Esophagus muscularis mucosa (tissue), 4 donors: ENCODE data around the gene IDH2. TPM values are rescaled to one million over a fixed set of nuclear protein-coding genes. Genes with fewer than 3 reads are reported as not detected.

Experiments
- DNase-seq: peaks from one replicate; pipeline ENCODE4 v3.0.0-alpha.2; 2017; ENCODE audit errors: extremely low spot score
- H3K27ac ChIP-seq, 4 donors: fragments of 200-600 bp; sonication (generic); replicated peaks in 1 of 4; 1 replicate in 3 of 4; 2 replicates in 1 of 4; pipeline ENCODE4 v1.5.1; 2016 to 2019; ENCODE audit warnings: mild to moderate bottlenecking in 1 of 4
- H3K27me3 ChIP-seq, 4 donors: fragments of 200-600 bp; sonication (generic); one replicate each; pipeline versions ENCODE4 v1.5.1 to v1.6.0; 2016 to 2019
- H3K36me3 ChIP-seq, 4 donors: fragments of 200-600 bp; sonication (generic); one replicate each; pipeline ENCODE4 v1.5.1; 2016 to 2019
- H3K4me1 ChIP-seq, 4 donors: fragments of 200-600 bp; sonication (generic); one replicate each; pipeline ENCODE4 v1.5.1; 2016 to 2019
- H3K4me3 ChIP-seq, 4 donors: fragments of 200-600 bp; sonication (generic); 1 replicate in 2 of 4; 2 replicates in 2 of 4; pipeline ENCODE4 v1.5.1; 2016 to 2019; ENCODE audit warnings: mild to moderate bottlenecking in 4 of 4, moderate library complexity in 1 of 4
- H3K9me3 ChIP-seq, 4 donors: fragments of 200-600 bp; sonication (generic); 1 replicate in 3 of 4; 2 replicates in 1 of 4; pipeline ENCODE4 v1.5.1; 2016 to 2019
- CTCF ChIP-seq, 3 experiments: fragments of 200-600 bp in 2 of 3; fragments of 450-650 bp in 1 of 3; sonication (generic) in 2 of 3; IDR thresholded peaks; one replicate each; pipeline ENCODE4 v1.5.1; 2017 to 2019; ENCODE audit warnings: antibody characterized with exemption in 3 of 3, mild to moderate bottlenecking in 2 of 3, moderate library complexity in 1 of 3
- EP300 ChIP-seq: sonication (generic); formaldehyde crosslinking; IDR thresholded peaks from one replicate; pipeline ENCODE4 v1.6.1; 2017; ENCODE audit warnings: antibody characterized with exemption
- POLR2A ChIP-seq: fragments of 450-650 bp; IDR thresholded peaks from one replicate; pipeline ENCODE4 v1.6.1; 2017; ENCODE audit warnings: antibody characterized with exemption, moderate library complexity, mild to moderate bottlenecking, low read depth
- POLR2AphosphoS5 ChIP-seq, 2 donors: sonication (generic); formaldehyde crosslinking; IDR thresholded peaks; one replicate each; pipeline ENCODE4 v1.6.1; 2017; ENCODE audit warnings: antibody characterized with exemption in 2 of 2
- WGBS: methylation state at CpG from one replicate; pipeline ENCODE4 v1.1.5; 2018; 5-methylcytosine and 5-hydroxymethylcytosine counted together
- intact Hi-C: fragments of 100-400 bp; cut with DNase I; formaldehyde crosslinking; loops from one replicate; pipeline ENCODE4 v1.15.1; 2023
- total RNA-seq, 4 donors: library from RNA; depleted of rRNA; stranded (reverse); fragments of >200 nt; gene quantifications; one replicate each; pipeline versions ENCODE4 v1.1.0 to v1.2.1, GENCODE V29; 2016

Gene IDH2
- total RNA-seq, 4 donors from 2014 or later, result 119 to 228 (median 171) TPM

- Histone ChIP-seq H3K36me3 (no peaks in the 10 kb centered on the region), H3K4me3 (no peak overlapping the region), H3K27me3 (no peaks in the 10 kb centered on the region), H3K27ac (peak overlapping the region; percentile 42 to 63 (median 48)), H3K4me1 (peaks cover 13 to 15% (median 13%) of the 10 kb centered on the region in 4 donors), H3K9me3 (no peaks in the 10 kb centered on the region)
- intact Hi-C loops, result no loop called here
- TF ChIP-seq EP300 (peak; percentile 16), POLR2AphosphoS5 (IDR thresholded peaks at IDR 0.05) (peak; percentile 30 to 34), CTCF (IDR thresholded peaks at IDR 0.05) (no peak)
- no peak for DNase-seq
- WGBS, result 19% methylated on average over 10 of the region's 10 CpGs
Observed at GRCh38 chr15:90126596-90127435, 24.5 kb upstream of the IDH2 start.

- TF ChIP-seq CTCF (IDR thresholded peaks at IDR 0.05), result no peak
- no peak for TF ChIP-seq EP300
- TF ChIP-seq POLR2A, result no peak
- TF ChIP-seq POLR2AphosphoS5 (IDR thresholded peaks at IDR 0.05), result no peak
- 79% methylated on average over 6 of the region's 6 CpGs for WGBS
- Histone ChIP-seq H3K36me3 (no peaks in the 10 kb centered on the region), H3K27ac (peak overlapping the region in 1 of 4 donors; percentile 44), H3K9me3 (no peaks in the 10 kb centered on the region), H3K4me1 (peaks cover 13 to 15% (median 13%) of the 10 kb centered on the region in 4 donors), H3K27me3 (no peaks in the 10 kb centered on the region), H3K4me3 (no peak overlapping the region)
- DNase-seq, result no peak
- intact Hi-C loops, result no loop called here
Observed at GRCh38 chr15:90126022-90126421, 23.8 kb upstream of the IDH2 start.

- Histone ChIP-seq H3K4me1 (peaks cover 13 to 15% (median 13%) of the 10 kb centered on the region in 4 donors), H3K9me3 (no peaks in the 10 kb centered on the region), H3K36me3 (no peaks in the 10 kb centered on the region), H3K27ac (no peak overlapping the region), H3K4me3 (no peak overlapping the region), H3K27me3 (no peaks in the 10 kb centered on the region)
- TF ChIP-seq POLR2A, result no peak
- TF ChIP-seq CTCF (IDR thresholded peaks at IDR 0.05), result no peak
- no peak for TF ChIP-seq EP300
- no peak for TF ChIP-seq POLR2AphosphoS5 (IDR thresholded peaks at IDR 0.05)
- DNase-seq, result no peak
- intact Hi-C loops, result no loop called here
Observed at GRCh38 chr15:90124507-90124906, 22.2 kb upstream of the IDH2 start.

- TF ChIP-seq POLR2A (no peak), EP300 (no peak), POLR2AphosphoS5 (IDR thresholded peaks at IDR 0.05) (no peak), CTCF (IDR thresholded peaks at IDR 0.05) (no peak)
- DNase-seq, result no peak
- no peak overlapping the region for H3K4me3 ChIP-seq
- intact Hi-C loops, result no loop called here
- no peaks in the 10 kb centered on the region for H3K9me3 ChIP-seq
- 83% methylated on average over 6 of the region's 6 CpGs for WGBS
- no peak overlapping the region for H3K27ac ChIP-seq
- peaks cover 0 to 4% (median 1%) of the 10 kb centered on the region in 4 donors for H3K4me1 ChIP-seq
- H3K27me3 ChIP-seq, result no peaks in the 10 kb centered on the region
- no peaks in the 10 kb centered on the region for H3K36me3 ChIP-seq
Observed at GRCh38 chr15:90121086-90121485, 18.8 kb upstream of the IDH2 start.

- H3K36me3 ChIP-seq, result no peaks in the 10 kb centered on the region
- DNase-seq, result no peak
- no peak overlapping the region for H3K27ac ChIP-seq
- intact Hi-C loops, result no loop called here
- H3K4me1 ChIP-seq, result no peaks in the 10 kb centered on the region
- TF ChIP-seq EP300, result no peak
- no peak for TF ChIP-seq POLR2A
- TF ChIP-seq POLR2AphosphoS5 (IDR thresholded peaks at IDR 0.05), result no peak
- TF ChIP-seq CTCF (IDR thresholded peaks at IDR 0.05), result no peak
- H3K27me3 ChIP-seq, result no peaks in the 10 kb centered on the region
- H3K4me3 ChIP-seq, result no peak overlapping the region
- H3K9me3 ChIP-seq, result peaks cover 0 to 10% (median under 1%) of the 10 kb centered on the region in 4 donors
Observed at GRCh38 chr15:90119367-90119766, 17.1 kb upstream of the IDH2 start.
